ENCODE measurements around the gene KIF1C. TPM values are rescaled to one million over a fixed set of nuclear protein-coding genes. Genes with fewer than 3 reads are reported as not detected.
"Not testable (repeated sequence)": the region's sequence is repeated elsewhere in the genome, so short reads cannot be mapped to it uniquely, and the experiment has no call there.

KIF1C gene
- total RNA-seq, 1 donor from 2014 or later, result 94.0 TPM

- no peaks in the 10 kb centered on the region for H3K9me3 ChIP-seq
- H3K27me3 ChIP-seq, result no peaks in the 10 kb centered on the region
- no peak overlapping the region for H3K4me3 ChIP-seq
- no peaks in the 10 kb centered on the region for H3K4me1 ChIP-seq
- peaks cover 54 to 58% of the 10 kb centered on the region in 2 donors for H3K36me3 ChIP-seq
- no peak overlapping the region for H3K27ac ChIP-seq
- intact Hi-C loops (cut with DNase I), result no loop called here
- DNase-seq (ENCODE audit: low spot score in 2 of 2), result no peak
- no peak for TF ChIP-seq CTCF (IDR thresholded peaks at IDR 0.05)
Observed at GRCh38 chr17:5023588-5024147, 25.9 kb downstream of the KIF1C start.

GRCh38 chr17:5024604-5025003, 26.9 kb downstream of the KIF1C start:
- Histone ChIP-seq H3K27me3 (no peaks in the 10 kb centered on the region), H3K9me3 (no peaks in the 10 kb centered on the region), H3K36me3 (peaks cover 45 to 49% of the 10 kb centered on the region in 2 donors), H3K4me1 (no peaks in the 10 kb centered on the region), H3K4me3 (no peak overlapping the region), H3K27ac (no peak overlapping the region)
- intact Hi-C loops (cut with DNase I), result no loop called here
- TF ChIP-seq CTCF (IDR thresholded peaks at IDR 0.05), result no peak
- no peak for DNase-seq (ENCODE audit: low spot score in 2 of 2)

GRCh38 chr17:5027299-5027698, 29.5 kb downstream of the KIF1C start:
- H3K36me3 ChIP-seq, result peaks cover 20 to 22% of the 10 kb centered on the region in 2 donors
- no peaks in the 10 kb centered on the region for H3K27me3 ChIP-seq
- TF ChIP-seq CTCF (IDR thresholded peaks at IDR 0.05), result no peak
- no peak overlapping the region for H3K4me3 ChIP-seq
- no peaks in the 10 kb centered on the region for H3K4me1 ChIP-seq
- no peak for DNase-seq (ENCODE audit: low spot score in 2 of 2)
- H3K27ac ChIP-seq, result no peak overlapping the region
- H3K9me3 ChIP-seq, result no peaks in the 10 kb centered on the region
- intact Hi-C loops (cut with DNase I), result no loop called here

- no peak overlapping the region for H3K4me3 ChIP-seq
- H3K4me1 ChIP-seq, result no peaks in the 10 kb centered on the region
- no peak overlapping the region for H3K27ac ChIP-seq
- intact Hi-C loops (cut with DNase I), result no loop called here
- H3K27me3 ChIP-seq, result no peaks in the 10 kb centered on the region
- no peak for TF ChIP-seq CTCF (IDR thresholded peaks at IDR 0.05)
- no peaks in the 10 kb centered on the region for H3K9me3 ChIP-seq
- DNase-seq (ENCODE audit: low spot score in 2 of 2), result no peak
- peaks cover 15 to 16% of the 10 kb centered on the region in 2 donors for H3K36me3 ChIP-seq
Observed at GRCh38 chr17:5027916-5028315, 30.2 kb downstream of the KIF1C start.

- not testable (repeated sequence) for H3K36me3 ChIP-seq; H3K4me1 ChIP-seq; H3K4me3 ChIP-seq; DNase-seq (ENCODE audit: low spot score in 2 of 2); H3K27ac ChIP-seq; H3K9me3 ChIP-seq; H3K27me3 ChIP-seq
- intact Hi-C loops (cut with DNase I), result loop anchor here (2.0 kb wide), 1 partner anchor 31 kb away; no protein-coding TSS in a partner anchor
Observed at GRCh38 chr17:5030168-5030567, 32.4 kb downstream of the KIF1C start.

- peak overlapping the region in 1 of 2 donors; percentile 28 for H3K27ac ChIP-seq
- H3K4me1 ChIP-seq, result peaks cover 0 to 4% of the 10 kb centered on the region in 2 donors
Observed at GRCh38 chr17:5031365-5032082, 33.8 kb downstream of the KIF1C start.

More at GRCh38 chr17:5031365-5032082, 33.8 kb downstream of the KIF1C start:
- Histone ChIP-seq H3K9me3 (no peaks in the 10 kb centered on the region), H3K4me3 (peak overlapping the region; percentile 55 to 66), H3K27me3 (no peaks in the 10 kb centered on the region), H3K36me3 (no peaks in the 10 kb centered on the region)
- peak in 1 of 2 donors; percentile 85 for DNase-seq (ENCODE audit: low spot score in 2 of 2)
- peak; percentile 66 to 85 (median 81) for TF ChIP-seq CTCF (IDR thresholded peaks at IDR 0.05)
- intact Hi-C loops (cut with DNase I), result loop anchor here (2.0 kb wide), 1 partner anchor 29 kb away; no protein-coding TSS in a partner anchor

Data from ascending aorta (tissue), 2 donors.